ENCODE data around the gene GIGYF2.
A peak's percentile ranks its signal among the peaks of the same experiment; 100 is the strongest.

The GIGYF2 gene

GRCh38 chr2:232728785-232729184 is 31.7 kb downstream of the GIGYF2 start:
- no peak overlapping the region for H3K4me3 ChIP-seq (ENCODE audit: low read length)
- no peak for DNase-seq (ENCODE audit: low read depth)
- TF ChIP-seq, protein P1, sequence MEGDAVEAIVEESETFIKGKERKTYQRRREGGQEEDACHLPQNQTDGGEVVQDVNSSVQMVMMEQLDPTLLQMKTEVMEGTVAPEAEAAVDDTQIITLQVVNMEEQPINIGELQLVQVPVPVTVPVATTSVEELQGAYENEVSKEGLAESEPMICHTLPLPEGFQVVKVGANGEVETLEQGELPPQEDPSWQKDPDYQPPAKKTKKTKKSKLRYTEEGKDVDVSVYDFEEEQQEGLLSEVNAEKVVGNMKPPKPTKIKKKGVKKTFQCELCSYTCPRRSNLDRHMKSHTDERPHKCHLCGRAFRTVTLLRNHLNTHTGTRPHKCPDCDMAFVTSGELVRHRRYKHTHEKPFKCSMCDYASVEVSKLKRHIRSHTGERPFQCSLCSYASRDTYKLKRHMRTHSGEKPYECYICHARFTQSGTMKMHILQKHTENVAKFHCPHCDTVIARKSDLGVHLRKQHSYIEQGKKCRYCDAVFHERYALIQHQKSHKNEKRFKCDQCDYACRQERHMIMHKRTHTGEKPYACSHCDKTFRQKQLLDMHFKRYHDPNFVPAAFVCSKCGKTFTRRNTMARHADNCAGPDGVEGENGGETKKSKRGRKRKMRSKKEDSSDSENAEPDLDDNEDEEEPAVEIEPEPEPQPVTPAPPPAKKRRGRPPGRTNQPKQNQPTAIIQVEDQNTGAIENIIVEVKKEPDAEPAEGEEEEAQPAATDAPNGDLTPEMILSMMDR (IDR thresholded peaks at IDR 0.05; ENCODE audit: insufficient read depth, low read depth, low read length, missing control alignments): no peak

- TF ChIP-seq, protein P1 (IDR thresholded peaks at IDR 0.05; ENCODE audit: insufficient read depth, low read depth, low read length, missing control alignments): no peak
- H3K4me3 ChIP-seq (ENCODE audit: low read length): no peak overlapping the region
- peak; percentile 11 for DNase-seq (ENCODE audit: low read depth)
Observed at GRCh38 chr2:232731470-232731869, 34.3 kb downstream of the GIGYF2 start.

- TF ChIP-seq, protein P1 (IDR thresholded peaks at IDR 0.05; ENCODE audit: insufficient read depth, low read depth, low read length, missing control alignments): no peak
- no peak for DNase-seq (ENCODE audit: low read depth)
- H3K4me3 ChIP-seq (ENCODE audit: low read length): no peak overlapping the region
Observed at GRCh38 chr2:232741294-232741693, 44.2 kb downstream of the GIGYF2 start.

DNA sequence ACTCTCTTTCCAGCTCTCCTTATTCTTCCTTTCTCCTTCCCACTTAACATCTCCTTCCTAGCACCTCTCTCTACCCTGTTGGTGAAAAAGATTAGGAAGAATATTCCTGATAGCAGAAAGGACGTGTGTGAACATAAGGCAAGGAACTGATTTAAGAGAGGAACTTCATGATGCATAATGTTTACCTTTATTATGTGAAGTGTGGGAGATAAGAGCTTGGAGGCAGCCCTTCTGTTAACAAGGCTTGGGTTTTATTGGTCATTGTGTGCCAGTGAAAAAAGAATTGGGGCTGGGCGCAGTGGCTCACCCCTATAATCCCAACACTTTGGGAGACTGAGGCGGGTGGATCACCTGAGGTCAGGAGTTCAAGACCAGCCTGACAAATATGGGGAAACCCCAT is 44.8 kb downstream of the GIGYF2 start:
- H3K4me3 ChIP-seq (ENCODE audit: low read length): no peak overlapping the region
- TF ChIP-seq, protein P1 (IDR thresholded peaks at IDR 0.05; ENCODE audit: insufficient read depth, low read depth, low read length, missing control alignments): no peak
- DNase-seq (ENCODE audit: low read depth): no peak

GRCh38 chr2:232744963-232745362 is 47.8 kb downstream of the GIGYF2 start:
- TF ChIP-seq, protein P1 (IDR thresholded peaks at IDR 0.05; ENCODE audit: insufficient read depth, low read depth, low read length, missing control alignments): no peak
- no peak overlapping the region for H3K4me3 ChIP-seq (ENCODE audit: low read length)
- no peak for DNase-seq (ENCODE audit: low read depth)

DNA sequence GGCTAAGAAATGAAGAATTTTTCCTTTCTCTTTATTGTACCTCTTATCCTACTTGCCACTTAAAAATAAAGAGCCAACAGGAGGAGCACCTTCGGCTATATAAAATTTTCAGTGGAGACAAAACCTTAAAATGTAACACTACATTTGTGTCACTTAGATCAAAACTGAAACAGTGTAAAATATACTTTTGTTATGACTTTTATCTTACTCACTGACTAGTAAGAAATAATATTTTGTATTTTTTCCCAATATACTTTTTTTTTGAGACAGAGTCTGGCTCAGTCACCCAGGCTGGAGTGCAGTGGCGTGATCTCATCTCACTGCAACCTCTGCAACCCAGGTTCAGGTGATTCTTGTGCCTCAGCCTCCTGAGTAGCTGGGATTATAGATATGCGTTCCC is 50.9 kb downstream of the GIGYF2 start:
- DNase-seq (ENCODE audit: low read depth): no peak
- TF ChIP-seq, protein P1 (IDR thresholded peaks at IDR 0.05; ENCODE audit: insufficient read depth, low read depth, low read length, missing control alignments): no peak
- H3K4me3 ChIP-seq (ENCODE audit: low read length): no peak overlapping the region

DNA sequence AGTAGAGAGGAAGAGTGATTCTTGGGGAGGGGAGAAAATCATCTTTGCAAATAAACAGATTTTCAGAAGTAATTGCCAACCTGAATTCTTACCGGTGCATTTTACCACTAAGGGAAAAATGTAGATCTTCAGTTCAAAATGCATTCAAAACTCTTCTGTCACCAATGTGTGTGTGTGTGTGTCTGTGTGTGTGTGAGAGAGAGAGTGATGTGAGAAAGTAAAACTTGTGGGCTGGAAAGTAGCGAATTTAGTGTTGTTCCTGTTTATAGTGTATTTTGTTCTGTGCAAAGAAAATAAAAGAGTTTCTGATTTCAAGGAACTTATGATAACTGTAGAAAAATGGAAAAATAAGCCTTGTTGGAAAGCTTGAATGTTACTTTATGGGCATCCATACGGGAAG is 52.2 kb downstream of the GIGYF2 start:
- no peak for DNase-seq (ENCODE audit: low read depth)
- TF ChIP-seq, protein P1 (IDR thresholded peaks at IDR 0.05; ENCODE audit: insufficient read depth, low read depth, low read length, missing control alignments): no peak
- no peak overlapping the region for H3K4me3 ChIP-seq (ENCODE audit: low read length)

Data from epithelial cell of esophagus (primary cell).